ENCODE measurements around the gene GLYATL1.

The GLYATL1 gene, protein sequence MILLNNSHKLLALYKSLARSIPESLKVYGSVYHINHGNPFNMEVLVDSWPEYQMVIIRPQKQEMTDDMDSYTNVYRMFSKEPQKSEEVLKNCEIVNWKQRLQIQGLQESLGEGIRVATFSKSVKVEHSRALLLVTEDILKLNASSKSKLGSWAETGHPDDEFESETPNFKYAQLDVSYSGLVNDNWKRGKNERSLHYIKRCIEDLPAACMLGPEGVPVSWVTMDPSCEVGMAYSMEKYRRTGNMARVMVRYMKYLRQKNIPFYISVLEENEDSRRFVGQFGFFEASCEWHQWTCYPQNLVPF
- 0 reads per million in 3 experiments for total RNA-seq

DNA sequence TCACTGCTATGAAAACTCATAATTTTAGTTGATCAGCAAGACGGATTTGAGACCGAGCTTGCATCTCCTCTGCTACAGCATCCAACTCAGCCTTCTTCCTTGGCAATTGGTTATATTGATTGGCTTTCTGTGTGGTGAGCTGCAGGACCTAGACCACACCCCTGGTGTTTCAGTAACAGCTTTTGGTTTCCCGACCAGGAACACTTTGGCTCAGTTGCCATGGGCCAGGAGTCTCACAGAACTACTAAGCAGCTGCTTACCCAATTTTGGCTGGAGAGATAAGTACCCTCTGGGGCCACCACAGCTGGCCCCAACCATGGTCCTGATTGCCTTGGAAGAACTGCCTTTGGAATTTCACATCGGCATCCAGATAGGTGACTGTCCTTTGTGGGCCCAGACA, at the start of gene GLYATL1:
Gene GLYATL1, plus strand, starts transcription at position 212 of the 400 bp plus-strand sequence. CDS start 7,600 bp downstream, outside the sequence.
- DNase-seq, result no peak

DNA sequence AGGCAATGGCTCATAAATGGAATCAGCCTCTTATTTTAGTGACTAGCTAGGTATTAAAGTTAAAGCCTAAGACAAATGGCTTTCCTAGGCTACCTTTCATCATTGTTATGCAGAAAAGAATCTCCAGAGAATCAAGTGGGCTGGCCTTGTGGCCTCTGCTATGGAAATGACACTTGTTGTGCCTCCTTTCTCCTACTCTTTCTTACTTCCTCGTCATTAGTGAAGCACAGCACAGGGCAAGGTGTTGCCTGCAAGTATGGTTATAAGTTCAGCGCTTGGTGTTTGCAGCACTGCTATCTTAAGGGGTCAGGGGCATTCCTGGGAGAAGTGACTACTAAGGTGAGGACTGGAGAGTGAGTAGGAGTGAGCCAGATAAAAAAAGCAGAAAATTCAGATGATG, 45.4 kb upstream of the GLYATL1 start:
- no peak for DNase-seq

DNA sequence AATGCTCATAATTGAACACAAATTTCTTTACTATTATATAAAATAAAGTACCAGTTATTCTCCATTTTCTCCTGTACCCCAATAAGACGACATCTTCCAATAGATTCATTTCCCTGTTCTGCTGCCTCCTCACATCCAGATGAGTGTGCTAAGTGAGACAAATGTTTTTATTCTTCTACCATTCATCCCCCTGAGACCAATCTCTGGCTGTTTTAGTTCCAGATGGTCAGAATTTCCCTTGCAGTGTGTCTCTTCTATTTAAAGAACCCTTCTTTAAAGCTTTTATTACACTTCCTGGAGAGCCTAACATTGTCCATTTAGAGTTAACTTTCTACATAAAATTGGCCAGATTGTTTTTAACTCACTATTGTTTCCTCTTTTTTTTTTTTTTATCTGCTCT, 41.2 kb upstream of the GLYATL1 start:
- no peak for DNase-seq

DNA sequence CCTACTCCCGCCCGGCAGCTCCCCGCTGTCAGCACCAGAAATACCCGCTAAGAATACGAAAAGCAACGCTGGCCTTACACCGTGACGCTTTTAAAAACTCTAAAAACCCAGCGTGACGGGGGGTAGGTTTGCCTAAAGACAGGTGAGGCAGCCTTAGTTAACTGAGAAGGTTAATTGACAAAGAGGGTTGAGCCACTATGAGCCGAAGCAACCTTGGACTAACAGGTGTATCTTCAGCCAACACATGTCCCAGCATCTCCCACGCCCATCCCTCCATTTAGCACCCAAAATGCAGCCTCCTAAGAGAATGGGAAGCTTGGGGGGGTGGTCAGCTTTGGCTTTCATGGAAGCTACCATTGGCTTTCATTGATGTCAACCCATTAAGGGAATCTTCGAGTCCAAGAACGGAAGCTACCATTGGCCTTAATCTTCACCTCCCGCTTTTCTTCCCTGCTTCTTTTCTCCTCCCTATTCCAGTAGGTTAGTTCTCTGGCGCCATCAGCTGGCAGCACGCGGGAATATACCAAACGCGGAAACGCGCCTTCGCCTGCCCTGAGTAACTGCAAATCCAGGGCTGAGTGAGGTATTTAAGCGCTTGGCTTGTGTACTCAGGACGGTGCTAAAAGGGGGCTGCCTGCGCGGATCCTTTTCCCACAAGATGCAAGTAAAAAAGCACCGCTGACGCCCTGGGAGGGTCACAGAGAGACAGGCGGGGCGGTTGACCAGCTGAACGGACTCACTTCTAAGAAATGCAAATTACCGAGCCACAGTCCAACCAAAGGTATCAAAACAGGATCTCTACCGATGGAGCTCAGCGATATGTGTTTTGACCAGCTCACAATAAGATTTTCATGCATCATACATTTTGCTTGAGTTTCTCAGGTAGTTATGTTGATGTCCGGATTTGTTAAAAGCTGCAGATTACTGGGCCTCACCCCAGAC, 38.5 kb upstream of the GLYATL1 start:
- DNase-seq, result no peak

DNA sequence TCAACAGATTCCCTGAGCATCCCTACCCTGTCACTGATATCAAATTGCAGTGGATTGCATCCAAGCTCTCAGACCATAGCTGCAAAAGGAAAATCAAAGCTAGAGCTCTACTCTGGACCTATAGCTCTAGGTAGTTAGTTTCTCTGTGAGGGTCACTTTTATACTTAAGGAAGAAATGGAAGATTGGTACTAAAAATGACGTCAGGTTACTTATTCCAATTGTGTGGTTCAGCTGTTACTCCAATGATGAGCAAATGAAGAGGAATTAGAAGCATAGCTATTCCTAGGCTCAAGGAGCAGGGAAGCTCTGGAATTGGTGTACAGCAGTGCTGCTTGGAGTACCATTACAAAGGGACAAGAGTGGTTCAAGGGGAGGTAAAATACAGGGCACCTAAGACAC, 36.4 kb upstream of the GLYATL1 start:
- no peak for DNase-seq

DNA sequence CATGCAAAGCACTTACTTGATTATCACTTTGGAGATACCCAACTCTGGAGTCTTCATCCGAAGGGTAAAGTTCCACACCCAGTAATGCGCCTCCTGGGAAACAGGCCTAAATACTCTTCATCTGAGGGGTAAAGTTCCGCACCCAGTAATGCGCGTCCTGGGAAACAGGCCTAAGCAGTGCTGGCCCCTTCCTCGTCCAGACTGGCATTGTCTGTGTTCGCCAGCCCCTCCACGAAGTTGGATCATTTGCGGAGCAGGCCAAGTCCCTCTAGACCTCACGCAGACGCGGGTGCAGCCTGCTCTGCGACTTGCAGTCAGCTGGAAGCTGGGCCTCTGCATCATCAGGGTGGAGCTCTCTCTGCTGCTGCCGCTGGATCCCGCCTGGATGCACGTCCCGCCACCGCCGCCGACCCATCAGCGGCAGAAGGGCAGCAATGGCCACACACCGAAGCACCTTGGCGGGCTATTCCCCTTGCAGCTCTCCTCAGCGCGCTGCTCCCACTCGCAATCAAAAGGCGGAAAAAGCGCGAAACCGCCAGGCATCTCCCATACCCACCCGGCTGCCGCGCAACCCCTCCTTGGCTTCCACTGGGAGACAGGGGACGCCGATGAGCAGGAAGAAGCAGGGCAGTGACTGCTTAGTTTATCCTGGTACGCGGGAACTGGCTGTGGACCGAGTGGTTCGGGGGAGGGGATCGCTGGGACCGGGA, 34.1 kb upstream of the GLYATL1 start:
- DNase-seq, result no peak

DNA sequence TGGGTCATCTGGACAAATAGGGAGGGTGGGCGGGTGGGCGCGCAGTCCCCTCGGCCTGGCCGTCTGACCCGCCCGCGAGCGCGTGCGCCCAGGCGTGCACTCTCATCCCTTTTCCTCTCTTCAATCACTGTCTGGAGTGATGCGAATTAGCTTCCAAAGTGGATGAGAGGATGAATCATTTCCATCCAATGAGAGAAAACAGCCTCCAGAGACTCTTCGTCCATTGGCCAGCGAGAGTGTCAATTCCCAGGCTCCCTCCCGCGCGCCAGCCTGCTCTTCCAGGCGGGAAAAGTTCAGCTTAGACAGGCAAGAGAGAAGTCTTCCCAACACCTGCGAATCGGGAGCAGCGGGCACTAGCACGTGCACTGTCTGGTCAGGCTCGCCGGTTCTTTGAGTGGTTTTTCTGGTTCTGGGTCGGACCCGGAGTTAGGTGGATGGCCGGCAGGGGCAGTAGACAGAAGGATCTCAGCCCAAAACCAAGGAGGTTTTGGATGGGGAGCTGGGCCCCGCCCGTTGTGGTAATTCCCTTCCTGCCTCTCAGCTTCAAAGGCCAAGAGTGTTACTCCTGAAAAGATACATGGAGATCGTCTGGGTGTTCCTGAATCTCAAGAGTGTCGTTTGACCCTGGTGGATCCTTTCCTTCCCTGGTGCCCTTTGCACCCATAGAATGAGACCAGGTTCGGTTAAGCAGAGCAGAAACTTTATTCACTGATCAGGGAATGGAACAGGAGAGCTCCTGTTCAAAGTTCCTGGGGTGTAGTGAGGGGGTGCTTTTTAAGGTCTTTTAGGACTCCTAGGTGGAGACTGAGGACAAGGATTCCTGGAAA, 33.4 kb upstream of the GLYATL1 start:
- DNase-seq, result no peak

DNA sequence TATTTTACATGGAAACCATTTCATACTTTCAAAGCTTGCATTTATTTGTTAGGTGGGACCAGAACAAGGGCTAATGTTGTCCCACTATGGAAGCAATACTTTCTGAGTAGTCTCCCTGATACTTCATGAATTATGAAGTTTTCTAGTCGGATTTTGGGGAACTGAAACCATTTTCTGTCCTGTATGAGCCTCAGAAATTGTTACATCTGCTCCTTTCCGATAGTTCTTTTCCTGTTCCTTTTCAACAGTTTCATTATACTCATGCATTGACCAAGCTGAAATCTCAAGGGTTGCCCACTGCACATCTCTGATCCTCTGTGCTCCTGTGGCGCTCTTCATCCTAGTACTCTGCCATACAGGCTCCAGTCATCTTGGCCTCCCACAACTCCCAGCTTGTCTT, 31.5 kb upstream of the GLYATL1 start:
- no peak for DNase-seq

DNA sequence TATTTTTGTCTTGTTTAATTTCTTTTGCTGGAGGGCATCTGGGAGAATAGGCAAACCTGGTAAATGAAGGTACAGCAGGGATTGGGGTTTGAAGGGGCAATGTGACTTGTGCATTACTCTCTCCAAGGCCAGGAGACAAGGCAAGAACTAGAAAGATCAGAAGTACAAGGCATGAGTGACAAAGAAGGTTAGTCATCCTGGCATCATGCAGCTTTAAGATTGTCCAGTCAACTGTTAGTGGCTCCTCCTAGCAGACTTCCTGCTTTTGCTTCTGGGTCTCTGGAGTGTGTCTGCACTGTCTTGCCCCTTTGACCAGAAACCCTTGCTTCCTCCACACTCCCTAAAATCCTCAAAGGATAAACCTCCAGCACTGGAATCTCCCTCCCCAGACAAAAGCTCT, 27.2 kb upstream of the GLYATL1 start:
- DNase-seq, result no peak

DNA sequence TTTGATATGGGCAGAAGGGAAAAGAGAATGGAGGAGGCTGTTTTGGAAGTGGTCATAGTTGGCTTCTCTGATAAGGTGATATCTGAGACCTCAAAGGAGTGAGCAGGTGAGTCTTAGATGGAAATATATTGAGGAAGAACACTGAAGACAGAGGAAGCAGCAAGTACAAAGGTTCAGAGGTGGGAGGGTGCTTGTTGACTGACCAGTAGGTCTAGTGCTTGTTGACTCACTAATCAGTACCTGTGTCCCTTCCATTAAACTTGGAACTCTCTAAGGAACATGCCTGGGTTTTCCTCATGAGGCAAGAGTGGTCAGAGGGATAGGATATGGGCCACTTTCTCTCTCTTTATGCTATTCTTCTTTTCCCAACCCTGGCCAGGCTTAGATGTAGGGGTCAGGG, 25.6 kb upstream of the GLYATL1 start:
- no peak for DNase-seq

DNA sequence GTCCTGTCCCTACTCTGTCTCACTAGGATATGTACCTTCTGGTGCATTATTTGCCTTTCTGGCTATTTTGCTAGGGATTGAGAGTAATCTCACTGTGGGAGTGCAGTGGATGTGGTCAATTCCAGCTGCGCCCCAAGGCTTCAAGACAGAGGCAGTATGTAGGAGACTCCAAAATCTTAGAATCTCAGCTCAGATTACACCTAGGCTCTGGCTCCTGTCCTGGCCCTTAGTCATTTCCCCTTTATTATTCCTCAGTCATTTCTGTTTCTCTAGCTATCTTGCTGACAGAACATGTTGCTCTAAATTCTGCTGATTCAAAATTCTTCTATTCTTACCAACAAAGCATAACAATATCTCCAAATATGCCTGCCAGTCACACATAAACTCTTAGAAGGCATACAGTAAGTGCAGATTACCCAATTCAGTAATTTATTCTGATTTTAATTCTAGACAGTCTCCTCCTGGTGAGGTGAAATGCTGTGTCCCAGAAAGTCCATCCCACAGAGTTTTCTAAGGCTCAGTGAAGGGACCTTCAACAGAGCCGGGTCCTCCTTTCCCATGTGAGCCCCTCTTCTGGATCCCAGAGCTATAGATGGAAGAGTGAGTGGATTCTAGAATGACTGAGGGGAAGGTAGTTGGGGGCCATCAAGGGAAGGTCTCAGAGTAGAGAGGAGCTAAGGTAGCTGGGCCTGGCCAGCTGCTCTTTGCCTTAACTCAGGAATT, 24.3 kb upstream of the GLYATL1 start:
- DNase-seq, result no peak

DNA sequence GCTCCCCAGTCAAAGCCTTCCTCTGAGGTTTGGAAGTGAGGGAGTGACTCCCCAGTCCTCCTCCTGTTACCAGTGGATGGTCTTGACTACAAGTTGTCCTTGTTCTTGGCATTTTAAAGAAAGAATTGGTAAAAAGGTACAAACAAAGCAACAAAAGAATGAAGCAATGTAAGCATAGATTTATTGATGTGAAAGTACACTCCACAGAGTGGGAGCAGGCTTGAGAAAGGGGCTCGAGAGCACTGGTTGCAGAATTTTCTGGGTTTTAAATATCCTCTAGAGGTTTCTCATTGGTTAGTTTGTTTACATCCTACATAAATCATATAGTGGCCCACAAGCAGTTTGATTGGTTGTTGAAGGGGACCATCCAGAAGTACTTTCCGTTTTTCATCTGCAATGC, 22.7 kb upstream of the GLYATL1 start:
- no peak for DNase-seq

DNA sequence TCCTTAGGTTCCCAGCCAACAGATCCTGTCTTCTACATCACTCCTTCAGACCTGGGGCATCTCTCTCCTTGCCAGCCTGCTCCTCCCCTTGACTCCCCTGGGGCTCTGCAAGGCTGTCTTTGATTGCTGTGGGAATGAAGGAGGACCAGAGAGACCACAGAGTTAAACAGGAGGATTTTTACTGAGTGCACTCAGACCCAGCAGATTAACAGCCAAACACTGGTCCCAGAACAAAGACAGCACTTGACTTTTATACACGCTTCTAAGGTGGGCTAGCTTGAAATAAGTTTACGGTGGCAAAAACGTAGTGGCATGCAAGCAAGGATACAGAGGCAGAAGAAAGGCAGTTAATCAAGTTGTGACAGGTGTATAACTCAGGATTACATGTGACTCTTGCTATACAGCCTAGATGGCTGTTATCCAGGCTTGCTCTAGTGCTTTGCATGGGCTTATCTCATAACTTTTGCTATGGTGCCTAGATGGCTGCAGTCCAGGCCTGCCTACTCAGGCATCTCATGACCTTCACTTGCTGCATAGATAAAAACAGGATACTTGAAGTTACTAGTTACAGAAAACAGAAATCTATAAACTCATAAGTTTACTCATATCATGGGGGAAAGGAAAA, 22.0 kb upstream of the GLYATL1 start:
- DNase-seq, result no peak

DNA sequence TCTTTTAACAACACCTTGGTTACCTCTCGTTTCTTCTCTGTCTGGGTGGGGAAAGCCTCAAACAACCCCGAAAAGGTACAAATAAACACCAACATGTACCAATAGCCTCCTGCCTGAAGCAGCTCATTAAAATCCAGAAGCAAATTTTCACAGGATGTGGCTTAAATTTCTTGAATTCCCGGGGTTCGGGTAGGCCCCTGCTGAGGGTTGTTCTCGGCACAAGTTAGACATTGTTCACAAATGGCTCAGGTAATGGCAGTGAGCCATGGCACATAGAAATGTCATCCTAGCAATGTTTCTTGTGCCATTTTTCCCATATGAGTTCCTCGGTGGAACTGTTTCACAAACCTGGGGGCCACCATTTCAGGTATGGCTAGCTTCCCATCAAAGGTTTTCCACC, 19.7 kb upstream of the GLYATL1 start:
- DNase-seq, result no peak

DNA sequence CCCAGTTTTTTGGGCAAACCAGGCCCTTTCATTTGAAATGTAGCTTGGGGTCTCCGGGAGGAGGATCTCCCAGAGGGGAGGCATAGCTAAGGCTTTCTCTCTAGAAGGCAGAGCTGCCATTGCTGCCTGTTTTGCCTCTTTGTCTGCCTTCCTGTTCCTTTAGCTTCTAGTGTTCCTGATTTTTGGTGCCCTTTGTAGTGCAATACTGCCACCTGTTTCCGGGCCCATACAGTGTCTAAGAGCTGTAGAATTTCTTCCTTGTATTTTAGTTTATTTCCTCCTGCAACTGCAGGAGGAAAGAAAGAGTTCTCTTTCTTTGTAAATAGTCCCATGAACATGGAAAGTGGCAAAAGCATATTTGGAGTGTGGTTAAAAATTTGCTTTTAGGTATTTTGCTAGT, 19.3 kb upstream of the GLYATL1 start:
- DNase-seq, result no peak

DNA sequence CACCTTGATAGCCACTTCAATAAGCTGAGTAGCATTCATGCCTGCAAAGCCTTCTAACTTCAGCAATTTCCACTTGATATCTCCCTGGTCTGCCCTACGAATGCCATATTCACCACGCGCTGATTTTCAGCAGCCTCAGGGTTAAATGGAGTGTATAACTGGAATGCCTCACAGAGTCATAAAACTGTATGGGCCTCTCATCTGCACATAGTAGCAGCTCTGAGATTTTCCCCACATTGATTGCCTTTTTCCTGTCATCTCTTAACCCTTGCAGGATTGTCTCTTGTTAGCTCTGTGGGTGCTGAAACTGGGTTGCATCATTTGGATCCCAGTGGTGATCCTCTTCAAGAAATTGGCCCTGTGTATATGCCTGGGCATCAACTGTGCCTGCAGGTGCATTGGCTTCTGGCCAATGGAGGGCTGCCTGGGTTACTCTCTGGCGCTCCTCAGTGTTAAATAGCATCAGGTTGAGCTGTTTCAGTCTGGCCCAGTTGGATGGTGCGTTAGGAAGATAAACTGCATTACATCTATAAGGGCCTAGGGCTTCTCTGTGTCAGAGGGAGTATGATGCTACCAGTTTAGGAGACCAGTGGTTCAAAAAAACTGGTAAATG, 17.4 kb upstream of the GLYATL1 start:
- DNase-seq, result no peak

DNA sequence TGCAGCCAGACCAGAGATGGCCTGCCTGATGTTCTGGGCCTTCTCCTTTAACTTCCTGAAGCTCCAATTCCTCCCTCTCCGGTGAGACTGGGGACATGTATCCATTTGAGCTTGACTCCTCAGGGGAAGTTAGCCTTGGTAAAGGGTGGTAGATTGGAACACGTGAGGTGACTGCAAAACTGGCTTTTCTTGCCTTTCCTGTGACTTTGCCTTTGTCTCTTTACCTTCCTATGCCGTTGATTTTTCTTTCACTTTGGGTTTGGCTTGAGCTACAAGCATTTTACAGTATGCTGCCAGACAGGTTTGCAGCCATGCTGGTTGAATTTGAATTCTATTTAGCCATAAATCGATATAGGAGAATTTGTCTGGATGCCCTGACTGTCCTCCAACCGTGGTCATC, 16.8 kb upstream of the GLYATL1 start:
- no peak for DNase-seq

DNA sequence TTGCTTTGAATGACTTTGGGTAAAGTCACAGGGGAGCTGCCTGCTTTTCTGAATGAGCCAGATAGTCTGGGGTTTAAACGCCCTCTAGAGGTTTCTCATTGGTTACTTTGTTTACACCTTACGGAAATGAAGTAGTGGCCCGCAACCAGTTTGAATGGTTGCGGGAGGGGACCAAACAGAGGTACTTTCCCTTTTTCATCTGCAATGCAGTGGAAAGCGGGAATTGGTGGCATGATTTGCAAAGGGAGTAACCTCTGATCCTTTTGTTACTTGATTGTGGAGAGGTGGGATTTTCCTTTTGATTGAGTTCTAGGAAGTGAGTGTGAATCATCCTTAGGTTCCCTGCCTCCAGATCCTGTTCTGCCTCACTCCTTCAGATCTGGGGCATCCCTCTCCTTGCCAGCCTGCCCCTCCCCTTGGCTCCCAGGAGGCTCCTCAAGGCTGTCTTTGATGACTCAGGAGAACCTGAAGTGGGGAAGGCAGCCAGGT, 15.9 kb upstream of the GLYATL1 start:
- no peak for DNase-seq

DNA sequence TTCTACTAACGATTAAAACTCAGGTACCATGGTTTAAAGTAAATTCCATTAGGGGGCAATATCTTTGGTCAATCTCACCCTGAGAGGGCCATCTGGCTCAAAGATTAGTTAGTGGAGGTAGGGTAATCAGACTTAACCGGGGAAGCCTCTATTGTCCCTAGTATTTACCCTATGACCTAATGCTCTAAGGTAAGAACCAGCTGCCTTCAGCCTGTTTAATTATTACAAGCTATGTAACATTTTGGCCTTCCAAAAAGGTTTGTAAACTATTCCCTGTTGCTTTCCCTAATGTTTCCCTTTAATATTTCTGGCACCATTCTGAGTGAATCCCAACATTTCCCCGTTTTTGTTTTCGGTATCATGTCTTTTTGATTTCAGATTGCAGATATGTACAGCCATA, 15.1 kb upstream of the GLYATL1 start:
- DNase-seq, result no peak

DNA sequence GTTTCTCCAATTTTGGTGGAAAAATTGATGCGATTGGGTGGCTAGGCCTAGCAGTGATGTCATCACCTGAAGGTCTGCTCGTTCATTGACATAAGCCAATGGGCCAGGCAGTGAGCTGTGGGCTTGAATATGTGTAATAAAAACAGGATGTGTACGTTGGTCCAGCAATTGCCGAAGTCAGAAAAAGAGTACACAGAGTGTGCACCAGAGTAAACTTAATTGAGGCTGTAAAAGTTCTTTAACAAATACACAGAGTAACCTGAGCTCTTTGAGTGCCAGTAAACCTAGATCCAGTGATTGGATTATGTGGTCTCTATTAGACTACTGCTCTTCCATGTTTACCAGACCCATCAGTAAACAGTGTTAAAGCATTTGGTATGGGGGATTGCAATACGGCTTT, 13.0 kb upstream of the GLYATL1 start:
- no peak for DNase-seq

DNA sequence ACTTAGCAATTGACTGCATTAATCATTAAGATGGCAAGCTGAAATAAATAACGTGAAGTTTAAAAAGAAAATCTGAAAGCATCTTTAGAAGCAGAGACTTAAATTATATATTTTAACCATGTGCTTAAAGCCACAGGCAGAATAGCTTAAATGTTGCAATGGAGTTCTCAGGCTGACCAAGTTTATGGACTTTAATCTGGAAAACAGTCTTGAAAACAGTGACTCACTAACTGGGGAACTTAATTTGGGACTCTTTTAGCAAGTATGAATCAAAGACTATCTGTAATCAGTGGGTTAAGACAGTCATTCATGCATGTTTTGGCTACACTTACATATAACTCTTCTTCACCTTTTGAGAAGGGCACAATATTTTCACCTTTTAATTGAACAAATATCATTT, 12.6 kb upstream of the GLYATL1 start:
- no peak for DNase-seq
